ENCODE measurements around the gene KCNE2.

Gene KCNE2, protein sequence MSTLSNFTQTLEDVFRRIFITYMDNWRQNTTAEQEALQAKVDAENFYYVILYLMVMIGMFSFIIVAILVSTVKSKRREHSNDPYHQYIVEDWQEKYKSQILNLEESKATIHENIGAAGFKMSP

DNA sequence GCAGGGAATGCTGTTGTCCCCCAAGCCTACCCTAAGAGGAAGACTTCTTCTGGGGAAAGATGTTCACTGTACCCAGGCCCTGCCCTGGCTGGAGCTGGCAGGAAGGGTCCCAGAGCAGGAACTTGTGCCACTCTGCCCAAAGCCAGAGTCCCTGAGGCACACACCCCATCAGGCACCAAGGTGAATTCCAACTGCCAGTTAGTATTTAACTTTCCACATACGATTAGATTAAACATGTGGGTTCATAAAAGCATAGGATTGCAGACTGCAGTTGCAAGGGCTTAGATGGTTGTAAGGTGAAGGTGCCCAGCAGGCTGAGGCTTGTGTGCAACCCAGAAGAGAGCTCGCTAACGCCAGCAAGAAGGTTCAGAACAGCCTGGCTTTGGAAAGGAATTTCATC is at the start of gene KCNE2:
Gene KCNE2, plus strand, starts transcription at position 274 of the 400 bp plus-strand sequence. CDS start 6,473 bp downstream, outside the sequence.
- no peak for DNase-seq (ENCODE audit: low spot score)

DNA sequence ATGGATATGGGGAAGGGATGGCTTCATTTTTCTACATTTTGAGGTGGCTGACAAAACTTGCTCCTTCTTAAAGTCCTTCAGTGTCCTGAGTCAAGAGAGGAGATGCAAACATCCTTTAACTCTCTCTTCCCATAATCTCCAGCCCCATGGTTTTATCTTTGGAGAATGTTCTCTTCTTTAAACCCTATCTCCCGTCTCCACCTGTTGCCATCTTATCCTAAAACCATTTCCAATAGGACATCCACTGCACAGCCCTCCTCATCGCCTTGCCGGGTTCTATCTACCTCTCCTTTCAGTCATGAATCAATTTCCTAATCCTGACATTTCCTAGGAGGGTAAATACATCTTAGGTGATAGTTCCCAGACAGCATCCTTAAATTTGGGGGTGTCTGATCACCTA is 44.2 kb upstream of the KCNE2 start:
- no peak for DNase-seq (ENCODE audit: low spot score)

DNA sequence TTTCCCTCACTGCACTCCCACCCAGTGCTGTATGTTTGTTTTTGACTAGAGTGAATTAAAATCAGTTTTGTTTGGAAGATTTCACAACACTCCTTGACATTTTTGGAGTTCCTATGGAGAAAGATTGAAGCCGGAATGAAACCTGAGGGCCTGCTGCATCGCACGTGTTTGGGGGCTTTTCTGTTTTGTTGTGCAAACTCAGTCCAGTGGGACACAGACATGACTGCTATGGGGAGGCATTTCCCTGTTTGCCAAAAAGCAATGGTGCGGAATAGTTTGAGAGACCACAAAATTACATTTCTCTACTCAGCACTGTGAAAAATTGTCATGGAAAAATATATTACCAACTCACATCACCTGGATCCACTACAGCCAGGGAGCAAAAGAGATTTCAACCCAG is 43.8 kb upstream of the KCNE2 start:
- DNase-seq (ENCODE audit: low spot score) = no peak

DNA sequence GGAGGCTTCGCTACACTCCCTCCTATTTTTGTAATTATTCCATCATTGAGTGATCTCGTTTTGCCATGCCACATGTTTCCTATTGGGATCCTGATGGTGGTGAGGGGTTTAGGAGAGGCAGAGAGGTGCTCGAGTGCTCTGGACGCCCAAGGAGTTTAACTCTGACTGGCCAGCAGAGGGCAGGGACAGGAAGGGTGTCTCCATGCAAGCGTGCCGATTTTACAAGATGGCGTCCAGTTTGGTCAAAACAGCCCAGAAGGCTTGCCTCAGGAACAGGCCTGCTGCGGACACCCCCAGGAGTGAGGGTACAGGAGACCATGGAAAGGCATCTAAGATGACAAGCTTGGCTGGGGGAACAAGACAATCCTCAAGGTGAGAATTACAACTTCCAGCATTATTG is 33.8 kb upstream of the KCNE2 start:
- DNase-seq (ENCODE audit: low spot score) = no peak

DNA sequence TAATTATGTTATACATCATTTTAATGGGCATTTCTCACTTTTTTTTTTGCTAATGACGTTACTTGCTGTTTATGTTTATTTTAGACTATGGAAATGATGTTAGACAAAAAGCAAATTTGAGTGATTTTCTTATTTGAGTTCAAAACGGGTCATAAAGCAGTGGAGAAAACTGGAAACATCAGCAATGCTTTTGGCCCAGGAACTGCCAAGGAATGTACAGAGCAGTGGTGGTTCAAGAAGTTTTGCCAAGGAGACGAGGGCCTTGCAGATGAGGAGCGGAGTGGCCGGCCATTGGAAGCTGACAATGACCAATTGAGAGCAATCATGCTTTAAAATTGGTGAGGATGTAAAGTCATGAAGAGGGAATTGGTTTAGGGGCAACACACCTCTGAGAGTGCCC is 32.1 kb upstream of the KCNE2 start:
- DNase-seq (ENCODE audit: low spot score) = no peak

DNA sequence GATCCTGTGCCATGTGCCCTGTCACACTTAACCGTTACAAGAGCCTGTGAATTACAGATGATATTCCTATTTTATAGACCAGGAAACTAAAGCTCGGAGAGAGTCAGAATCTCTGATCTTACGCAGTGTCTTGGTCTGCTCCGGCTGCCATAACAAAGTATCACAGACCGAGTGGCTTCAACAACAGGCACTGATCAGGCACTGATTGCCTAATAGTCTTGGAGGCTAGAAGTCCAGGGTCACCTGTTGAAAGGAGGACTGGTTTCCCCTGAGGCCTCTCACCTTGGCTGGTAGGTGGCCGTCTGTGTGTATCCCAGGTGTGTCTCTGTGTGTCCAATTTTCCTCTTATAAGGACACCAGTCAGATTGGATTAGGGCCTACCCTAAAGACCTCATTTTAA is 31.5 kb upstream of the KCNE2 start:
- no peak for DNase-seq (ENCODE audit: low spot score)

DNA sequence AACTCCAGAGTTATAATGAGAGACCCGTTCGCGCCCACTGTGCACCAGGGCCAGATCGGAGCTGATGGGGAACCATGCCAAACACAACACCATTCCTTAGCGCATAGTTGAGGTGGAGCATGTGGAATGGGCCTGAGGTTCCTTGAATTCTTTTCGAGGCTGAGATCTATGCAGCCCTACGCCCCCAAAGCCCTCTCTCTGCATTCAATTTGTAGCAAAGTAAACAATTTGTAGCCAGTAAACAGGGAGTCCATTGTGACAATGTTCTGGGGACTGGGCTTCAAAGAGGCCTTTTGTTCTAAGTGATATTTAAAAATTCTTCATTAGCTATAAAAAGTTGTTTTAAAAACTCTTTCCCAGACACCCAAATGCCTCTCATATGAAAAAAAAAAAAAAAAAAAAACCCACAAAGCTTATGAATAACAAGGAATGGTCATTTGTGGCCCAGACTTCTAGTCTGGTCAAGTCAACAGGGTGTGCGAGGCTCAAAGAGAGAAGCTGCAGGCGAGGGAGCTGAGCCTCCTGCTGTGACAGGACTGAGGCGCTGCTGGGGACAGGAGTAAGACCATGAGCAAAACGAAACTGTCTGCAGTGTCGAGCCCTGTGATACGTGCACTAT is 30.6 kb upstream of the KCNE2 start:
- no peak for DNase-seq (ENCODE audit: low spot score)

DNA sequence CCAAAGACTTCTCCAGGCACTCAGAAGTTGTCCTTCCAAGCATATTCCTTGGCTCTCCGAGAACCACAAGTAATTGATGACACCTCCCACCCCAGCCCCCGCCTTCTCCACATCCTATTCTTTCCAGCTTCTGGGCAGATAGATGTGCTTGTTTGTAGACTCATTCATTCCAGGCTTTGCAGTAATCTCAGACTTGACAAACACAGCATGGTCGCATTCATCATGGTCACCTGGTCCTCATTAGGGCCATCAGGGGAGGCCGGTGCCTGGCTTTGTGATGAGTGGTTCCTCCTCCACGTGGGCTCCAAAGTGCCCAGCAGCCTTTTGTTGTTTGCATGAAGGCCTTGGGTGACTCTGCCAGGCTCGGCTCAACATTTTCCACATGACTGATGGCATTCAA is 28.5 kb upstream of the KCNE2 start:
- no peak for DNase-seq (ENCODE audit: low spot score)

DNA sequence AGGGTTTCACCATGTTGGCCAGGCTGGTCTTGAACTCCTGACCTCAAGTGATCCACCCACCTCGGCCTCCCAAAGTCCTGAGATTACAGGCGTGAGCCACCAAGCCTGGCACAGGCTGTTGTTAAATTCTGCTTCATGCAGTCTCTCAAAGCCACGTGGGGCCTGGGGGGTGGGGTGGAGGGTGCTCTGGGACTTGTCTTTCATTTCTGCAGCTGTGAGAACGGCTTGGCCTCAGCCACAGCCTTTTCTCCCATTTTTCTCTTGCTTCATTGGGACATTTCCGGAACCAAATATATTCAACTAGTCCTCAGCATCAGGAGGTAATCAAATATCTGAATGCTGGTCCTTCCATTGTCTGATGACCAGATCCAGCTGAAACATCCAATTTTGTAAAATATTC is 27.6 kb upstream of the KCNE2 start:
- no peak for DNase-seq (ENCODE audit: low spot score)

DNA sequence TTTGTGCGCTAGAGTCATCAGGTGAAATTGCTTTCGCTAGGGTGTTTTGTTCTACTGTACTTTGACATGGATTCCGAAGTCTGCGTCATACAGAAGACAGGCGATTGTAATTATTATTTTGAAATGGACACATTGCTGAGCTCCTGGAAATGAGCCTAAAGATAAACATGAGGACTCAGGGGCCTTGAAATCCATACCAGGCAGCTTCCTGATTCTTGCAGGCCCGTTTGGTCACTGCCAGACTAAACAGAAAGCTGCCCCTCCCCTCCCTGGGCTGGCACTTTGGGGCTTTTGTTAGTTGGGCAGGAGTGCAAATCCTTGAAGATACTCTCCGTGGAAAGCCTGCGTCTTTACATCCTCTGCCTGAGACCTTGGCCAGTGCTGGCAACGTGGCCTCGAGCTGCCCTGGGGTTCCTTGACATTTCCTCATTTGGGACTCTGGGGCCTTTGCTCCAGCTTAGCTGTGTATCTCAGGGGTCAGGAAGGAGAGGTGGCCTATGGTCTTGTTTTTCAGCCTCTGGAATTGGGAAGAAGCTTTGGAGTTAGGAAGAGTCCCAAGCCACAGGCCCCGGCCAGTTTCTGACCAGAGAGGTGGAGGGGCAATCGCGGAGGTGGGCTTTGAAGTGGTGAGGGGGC is 26.9 kb upstream of the KCNE2 start:
- no peak for DNase-seq (ENCODE audit: low spot score)

DNA sequence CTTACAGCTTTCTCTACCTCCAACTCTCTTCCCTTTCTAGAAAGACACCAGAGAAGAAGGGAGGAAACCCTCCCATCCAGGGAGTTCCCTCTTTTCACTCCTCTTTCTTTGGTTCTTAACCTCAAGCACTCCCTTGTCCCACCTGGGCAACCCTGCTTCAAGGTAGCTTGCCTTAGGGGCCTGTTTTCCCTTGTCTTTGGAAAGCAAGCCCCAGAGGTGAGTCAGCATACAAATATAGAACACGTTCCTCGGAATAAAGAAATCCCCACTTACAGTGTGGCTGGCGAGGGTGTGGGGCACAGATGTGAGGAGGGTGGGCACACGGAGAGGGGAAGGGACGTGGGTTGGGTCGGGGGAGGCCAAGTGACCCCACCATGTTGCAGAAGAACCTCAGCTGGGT is 26.1 kb upstream of the KCNE2 start:
- DNase-seq (ENCODE audit: low spot score) = no peak

DNA sequence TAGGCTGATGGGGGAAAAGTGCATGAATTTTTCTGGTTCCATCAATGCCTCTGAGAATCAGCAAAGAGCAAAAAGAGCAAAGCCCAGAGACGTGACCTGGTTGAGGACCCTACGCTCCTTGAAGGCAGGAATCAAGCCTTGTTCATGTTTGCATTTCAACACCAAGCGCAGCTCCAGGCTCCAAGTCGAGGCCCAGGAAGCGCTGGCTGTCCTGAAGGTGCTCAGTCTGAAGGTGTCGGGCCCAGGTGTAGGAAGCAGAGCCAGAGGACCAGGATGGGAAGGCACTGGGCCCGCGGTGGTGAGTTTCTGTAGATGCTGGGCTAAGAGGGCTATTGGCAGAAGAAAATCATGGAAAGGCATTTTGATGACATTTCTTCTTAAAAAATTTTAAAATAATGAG is 25.6 kb upstream of the KCNE2 start:
- no peak for DNase-seq (ENCODE audit: low spot score)

DNA sequence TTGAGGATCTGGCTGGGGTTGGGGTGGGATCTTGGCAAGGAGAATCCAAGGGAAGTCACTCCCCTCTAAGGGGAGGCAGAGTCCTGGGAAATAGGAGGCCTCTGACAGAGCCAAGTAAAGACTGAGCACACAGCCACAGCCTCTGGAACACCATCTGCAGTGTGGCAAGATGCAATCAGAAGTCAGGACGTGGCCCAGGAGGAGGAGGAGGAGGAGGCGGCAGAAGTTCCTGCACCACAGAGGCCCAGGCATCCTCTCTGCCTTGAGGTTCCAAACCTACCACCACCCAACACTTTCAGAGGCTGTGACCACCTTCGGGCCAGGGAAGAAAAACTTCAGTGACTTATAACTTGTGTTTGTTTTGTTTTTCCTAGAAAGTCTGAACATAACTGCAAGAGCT is 23.7 kb upstream of the KCNE2 start:
- DNase-seq (ENCODE audit: low spot score) = no peak

DNA sequence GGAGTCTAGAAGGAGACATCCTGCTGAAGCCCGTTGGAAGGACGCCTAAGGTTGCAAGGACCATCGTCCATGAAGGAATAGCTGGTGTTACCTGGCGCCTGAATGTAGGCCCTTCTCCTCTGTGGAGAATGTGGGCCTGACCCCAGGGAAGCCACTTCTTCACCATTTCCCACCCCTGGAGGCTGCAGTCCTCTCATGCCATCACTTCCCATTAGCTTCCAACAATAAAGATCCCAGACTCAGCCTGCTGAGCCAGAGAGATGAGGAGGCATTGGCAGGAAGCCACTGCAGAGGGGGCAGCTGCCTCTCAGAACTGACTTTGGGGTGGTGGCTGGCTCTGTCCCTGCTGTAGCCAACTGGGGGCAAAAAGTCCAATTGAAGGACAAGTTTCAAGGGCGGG is 21.3 kb upstream of the KCNE2 start:
- DNase-seq (ENCODE audit: low spot score) = no peak

DNA sequence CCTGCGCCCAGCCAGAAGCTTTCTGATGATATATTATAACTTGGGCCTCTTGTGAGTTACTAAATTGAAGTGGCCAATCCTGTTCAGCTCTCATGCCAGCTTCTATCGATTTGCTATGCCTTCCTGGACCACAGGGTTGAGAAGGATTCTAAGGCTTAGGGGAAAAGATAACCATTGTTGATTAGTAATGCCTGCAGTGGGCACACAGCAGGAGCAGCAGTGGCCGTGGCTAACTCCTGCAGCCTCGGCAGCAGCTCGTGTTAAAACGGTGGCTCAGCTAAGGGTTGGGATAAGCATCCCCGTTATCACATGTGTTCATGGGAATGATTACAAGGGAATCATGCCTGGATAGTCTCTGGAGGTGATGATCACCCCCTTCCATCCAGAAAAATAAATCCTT is 20.5 kb upstream of the KCNE2 start:
- no peak for DNase-seq (ENCODE audit: low spot score)

DNA sequence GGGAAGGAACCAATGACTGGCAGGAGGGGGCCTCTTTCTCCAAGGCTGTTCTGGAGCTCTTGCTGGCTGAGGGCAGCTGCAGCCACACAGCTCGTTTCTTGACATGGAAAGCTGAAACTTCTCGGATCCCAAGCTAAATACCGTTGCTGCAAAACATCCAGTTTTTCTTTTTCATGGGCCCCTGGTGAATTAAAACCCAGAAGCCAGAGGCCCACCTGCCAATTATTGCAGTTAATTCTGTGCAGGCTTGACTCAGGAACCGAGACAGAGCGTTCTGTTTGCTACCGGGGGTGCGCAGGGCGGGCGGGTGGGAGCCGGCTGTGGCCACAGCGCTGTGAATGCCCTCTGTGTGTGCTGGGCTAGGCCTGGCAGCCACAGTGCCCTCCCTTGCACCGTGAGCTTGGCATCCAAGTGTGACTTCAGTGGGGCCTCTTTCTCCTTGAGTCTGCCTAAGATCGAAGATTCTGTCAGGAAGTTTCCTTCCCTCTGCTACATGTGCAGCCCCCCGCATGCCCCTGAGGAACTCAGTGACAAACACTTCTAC is 19.9 kb upstream of the KCNE2 start:
- DNase-seq (ENCODE audit: low spot score) = no peak

DNA sequence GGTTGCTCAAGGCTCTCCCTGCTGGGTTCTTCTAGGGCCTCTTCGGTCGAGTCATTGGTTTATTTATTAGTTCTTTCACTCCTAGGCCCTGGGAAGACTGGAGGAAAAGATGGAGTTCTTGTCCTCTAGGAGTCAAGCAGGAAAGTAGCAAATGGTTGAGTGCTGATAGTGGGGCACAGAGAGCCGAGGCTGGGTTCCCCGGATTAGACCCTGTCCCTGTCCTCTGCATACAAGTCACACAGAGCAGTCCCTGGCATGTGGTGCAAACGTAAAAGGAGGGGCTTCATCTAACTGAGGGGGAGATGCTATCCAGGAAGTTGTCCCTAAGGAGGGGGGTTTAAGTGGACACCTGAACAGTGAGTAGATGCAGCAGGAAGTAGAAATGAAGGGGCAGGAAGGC is 19.2 kb upstream of the KCNE2 start:
- DNase-seq (ENCODE audit: low spot score) = no peak

DNA sequence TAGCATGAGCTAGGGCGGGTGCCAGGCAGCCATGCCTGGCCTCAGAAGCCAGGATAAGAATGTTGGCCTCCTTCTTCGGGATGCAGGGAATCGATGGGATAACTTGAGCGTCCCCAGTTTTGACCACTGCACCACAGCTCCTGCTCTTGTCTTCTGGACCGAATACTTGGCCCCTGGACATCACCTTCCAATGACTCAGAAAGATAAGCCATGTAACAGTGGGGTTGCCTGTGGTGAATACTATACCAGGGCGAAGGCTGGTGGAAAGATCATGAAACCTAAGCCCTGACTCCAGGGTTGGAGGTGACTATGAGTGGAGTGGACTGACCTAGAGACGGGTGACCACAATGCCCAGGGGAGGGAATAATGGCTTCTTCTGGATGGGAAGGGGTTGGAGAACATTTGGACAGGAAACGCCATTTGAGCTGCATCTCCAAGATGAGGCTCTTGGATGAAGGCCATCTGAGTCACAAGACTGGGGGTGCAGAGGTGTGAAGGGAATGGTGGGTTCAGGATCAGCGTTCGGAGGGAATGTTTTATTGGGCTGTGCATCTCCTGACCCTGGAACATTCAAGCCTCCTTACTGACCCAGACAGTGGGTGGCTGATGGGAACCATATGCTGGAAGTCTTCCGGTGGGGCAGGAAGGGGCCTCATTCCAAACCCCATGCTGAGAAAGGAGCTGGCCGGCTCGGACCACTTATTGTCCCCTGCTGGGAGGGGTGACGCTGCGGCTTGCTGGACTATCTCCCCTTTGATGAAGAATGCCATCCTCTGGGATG is 18.5 kb upstream of the KCNE2 start:
- DNase-seq (ENCODE audit: low spot score) = no peak

DNA sequence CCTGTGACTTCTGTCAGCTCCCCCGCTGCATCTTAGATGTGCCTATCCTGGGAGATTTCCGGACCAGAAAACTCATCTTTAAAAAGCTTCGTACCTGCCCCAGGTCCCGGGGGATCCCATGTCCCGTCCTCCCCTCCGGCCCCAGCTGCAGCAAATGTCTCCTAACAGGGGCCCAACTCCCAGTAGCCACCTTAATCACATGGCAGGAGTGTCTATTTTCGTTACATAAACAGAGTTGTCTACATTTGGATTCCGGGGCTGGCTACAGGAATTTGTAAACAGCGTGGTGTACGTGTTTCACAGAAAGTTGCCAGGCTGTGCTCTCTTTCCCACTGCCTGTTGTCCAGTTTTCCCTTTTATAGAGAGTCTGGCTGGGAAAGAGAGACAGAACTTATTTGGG is 17.9 kb upstream of the KCNE2 start:
- DNase-seq (ENCODE audit: low spot score) = no peak

DNA sequence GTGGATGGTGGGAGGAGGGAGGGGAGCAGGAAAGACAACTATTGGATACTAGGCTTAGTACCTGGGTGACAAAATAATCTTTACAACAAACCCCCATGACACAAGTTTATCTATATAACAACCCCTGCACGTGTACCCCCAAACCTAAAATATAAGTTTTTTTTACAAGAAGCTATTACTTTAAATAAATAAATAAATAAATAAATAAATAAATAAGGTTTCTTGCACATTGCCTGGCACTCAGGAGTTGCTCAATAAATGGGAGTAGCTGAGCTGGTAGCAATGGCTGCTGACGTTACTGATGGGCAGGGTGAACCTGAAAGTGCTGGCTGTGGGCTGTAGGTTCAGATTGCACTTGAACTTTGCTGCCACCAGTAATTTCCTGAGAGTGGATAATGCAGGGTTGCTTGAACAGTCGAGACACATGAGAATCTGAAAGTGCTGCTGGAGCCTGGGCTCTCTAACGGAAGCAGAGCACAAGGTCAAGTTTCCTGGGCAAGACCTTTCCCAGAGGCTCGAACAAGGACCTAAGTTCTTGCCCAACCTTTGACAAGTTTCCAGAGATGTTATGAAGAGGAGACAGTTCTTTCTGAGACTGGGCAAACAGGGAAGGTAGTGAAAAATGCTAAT is 14.8 kb upstream of the KCNE2 start:
- DNase-seq (ENCODE audit: low spot score) = no peak

DNA sequence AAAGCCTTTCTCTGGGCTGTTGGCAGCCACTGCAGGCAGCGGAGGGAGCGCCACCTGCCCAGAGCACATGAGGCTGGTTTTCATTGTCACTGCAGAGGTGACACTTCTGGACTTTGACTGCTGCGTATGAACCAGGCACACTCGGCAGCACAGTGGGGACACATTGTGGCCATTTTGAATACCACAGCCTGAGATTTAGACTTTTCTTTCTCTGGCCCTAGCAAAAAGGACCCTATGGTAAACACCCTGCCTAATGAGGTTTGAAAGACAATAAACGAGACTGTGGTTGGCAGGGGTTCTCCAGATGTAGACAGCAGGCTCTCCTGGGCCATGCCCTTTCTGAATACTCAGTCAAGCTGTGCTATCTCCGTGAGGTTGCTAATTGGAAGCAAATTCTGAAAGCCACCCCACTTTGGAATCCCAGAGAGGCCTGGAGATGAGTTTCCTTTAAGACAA is 12.0 kb upstream of the KCNE2 start:
- DNase-seq (ENCODE audit: low spot score) = peak; percentile 17

DNA sequence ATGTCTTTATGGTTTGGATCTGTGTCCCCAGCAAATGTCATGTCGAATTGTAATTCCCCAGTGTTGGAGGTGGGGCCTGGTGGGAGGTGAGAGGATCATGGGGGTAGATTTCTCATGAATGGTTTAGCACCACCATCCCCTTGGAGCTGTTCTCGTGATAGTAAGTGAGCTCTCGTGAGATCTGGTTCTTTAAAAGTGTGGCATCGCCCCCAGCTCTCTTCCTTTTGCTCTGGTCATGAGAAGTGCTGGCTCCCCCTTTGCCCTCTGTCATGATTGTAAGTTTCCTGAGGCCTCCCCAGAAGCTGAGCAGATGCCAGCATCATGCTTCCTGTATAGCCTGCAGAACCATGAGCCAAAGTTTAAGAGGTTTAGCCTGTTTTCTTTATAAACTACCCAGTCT is 11.2 kb upstream of the KCNE2 start:
- no peak for DNase-seq (ENCODE audit: low spot score)
